GM12878 (cell line): ENCODE data around the gene MYCBP. TPM values are rescaled to one million over a fixed set of nuclear protein-coding genes. Genes with fewer than 3 reads are reported as not detected.

Source experiments
- ATAC-seq: fragments of 200-7000 bp; cut with Tn5 transposase; 3 replicates; pipeline ENCODE4 v1.9.1; 2020; ENCODE audit warnings: mild to moderate bottlenecking, moderate library complexity
- BruUV-seq: library from RNA; stranded (reverse); fragments of 400-500 nt; replicated peaks from 2 replicates; lab custom pipeline; 2021; lab: Mats Ljungman, UMichigan
- CTCF ChIA-PET: fragments of 300-600 bp; sonication (Branson Sonifier 250); formaldehyde crosslinking; extraction: SDS; loops from one replicate; lab custom pipeline; 2021; ENCODE audit warnings: inconsistent platforms; lab: Yijun Ruan, JAX
- POLR2A ChIA-PET: fragments of 350-600 bp; formaldehyde crosslinking; extraction: SDS; loops from one replicate; lab custom pipeline; 2021; ENCODE audit warnings: inconsistent platforms; lab: Charles Lee
- RAD21 ChIA-PET: fragments of 300-600 bp; sonication (Branson Sonifier 250); formaldehyde crosslinking; loops from one replicate; lab custom pipeline; 2023; ENCODE audit warnings: antibody characterized with exemption; ENCODE audit not compliant: unreplicated experiment; lab: Charles Lee
- SMC1A ChIA-PET: fragments of 300-600 bp; sonication (Branson Sonifier 250); formaldehyde crosslinking; loops from one replicate; lab custom pipeline; 2023; ENCODE audit not compliant: unreplicated experiment, uncharacterized antibody; lab: Charles Lee
- DNase-seq: peaks from one replicate; pipeline ENCODE4 v3.0.0-alpha.2; 2011; ENCODE audit warnings: low read depth, low spot score
- FAIRE-seq: peaks from 3 replicates; lab custom pipeline; 2011; peaks lifted over from hg19 to GRCh38; lab: Jason Lieb, UNC
- H2AFZ ChIP-seq: 2 replicates; pipeline ENCODE4 v1.6.0; 2011; ENCODE audit warnings: low read depth, low read length, control low read depth; ENCODE audit not compliant: control insufficient read depth
- H3K27ac ChIP-seq: 2 replicates; pipeline ENCODE4 v1.5.1; 2011; ENCODE audit warnings: control low read depth; ENCODE audit not compliant: control insufficient read depth, insufficient read depth
- H3K27me3 ChIP-seq, 2 experiments: replicated peaks in 1 of 2; 2 replicates each; pipeline versions ENCODE4 v1.6.0 to v1.6.1; 2011; ENCODE audit warnings: low read length in 1 of 2; ENCODE audit not compliant: control insufficient read depth in 2 of 2, insufficient read depth in 2 of 2
- H3K36me3 ChIP-seq, 2 experiments: 2 replicates each; pipeline ENCODE4 v1.5.1; 2011; ENCODE audit warnings: low read length in 1 of 2; ENCODE audit not compliant: control insufficient read depth in 2 of 2, insufficient read depth in 2 of 2
- H3K4me1 ChIP-seq: 2 replicates; pipeline ENCODE4 v1.6.1; 2011; ENCODE audit warnings: mild to moderate bottlenecking, low read length, moderate library complexity, mixed read lengths; ENCODE audit not compliant: control insufficient read depth, insufficient read depth
- H3K4me2 ChIP-seq: 2 replicates; pipeline ENCODE4 v1.6.0; 2011; ENCODE audit warnings: control low read depth; ENCODE audit not compliant: control insufficient read depth, insufficient read depth
- H3K4me3 ChIP-seq: fragments of 200-600 bp; sonication (generic); 2 replicates; pipeline ENCODE4 v1.5.1; 2016
- H3K79me2 ChIP-seq: 2 replicates; pipeline ENCODE4 v1.6.0; 2011; ENCODE audit warnings: low read length; ENCODE audit not compliant: control insufficient read depth, insufficient read depth
- H3K9ac ChIP-seq: 2 replicates; pipeline ENCODE4 v1.8.0; 2011; ENCODE audit warnings: low read length, control low read depth, mixed read lengths; ENCODE audit not compliant: control insufficient read depth, insufficient read depth
- H3K9me3 ChIP-seq: replicated peaks from 3 replicates; pipeline ENCODE4 v1.5.1; 2011; ENCODE audit warnings: mild to moderate bottlenecking, low read length; ENCODE audit not compliant: control insufficient read depth, insufficient read depth
- H4K20me1 ChIP-seq: 2 replicates; pipeline ENCODE4 v1.6.0; 2011; ENCODE audit not compliant: control insufficient read depth, insufficient read depth
- BACH1 ChIP-seq: fragments of 450-650 bp; IDR thresholded peaks from 2 replicates; pipeline ENCODE4 v1.6.1; 2017; ENCODE audit warnings: mild to moderate bottlenecking, borderline replicate concordance
- CBX3 ChIP-seq: fragments of 200-600 bp; sonication (generic); IDR thresholded peaks from 2 replicates; pipeline ENCODE4 v1.6.1; 2016; ENCODE audit warnings: low read depth, borderline replicate concordance
- CEBPB ChIP-seq, 2 experiments: fragments of 150-350 bp in 1 of 2; IDR thresholded peaks; 2 replicates each; pipeline ENCODE4 v1.6.1; 2012 to 2014; ENCODE audit warnings: low read depth in 2 of 2, low read length in 2 of 2, borderline replicate concordance in 1 of 2, inconsistent platforms in 1 of 2
- CHD4 ChIP-seq: fragments of 200-600 bp; sonication (generic); IDR thresholded peaks from 2 replicates; pipeline ENCODE4 v1.6.1; 2016; ENCODE audit warnings: mild to moderate bottlenecking
- EZH2 ChIP-seq: IDR thresholded peaks from 2 replicates; pipeline ENCODE4 v1.6.1; 2012; ENCODE audit warnings: low read depth, mild to moderate bottlenecking, control low read depth, inconsistent platforms, low read length, borderline replicate concordance; ENCODE audit not compliant: control insufficient read depth
- HDGF ChIP-seq: fragments of 450-650 bp; IDR thresholded peaks from 2 replicates; pipeline ENCODE4 v1.6.1; 2016; ENCODE audit warnings: antibody characterized with exemption
- JUND ChIP-seq: IDR thresholded peaks from 2 replicates; pipeline ENCODE4 v1.6.1; 2012; ENCODE audit warnings: low read depth, mild to moderate bottlenecking, low read length, improper control_type of control experiment, moderate library complexity
- MYB ChIP-seq: fragments of 150-350 bp; IDR thresholded peaks from 2 replicates; pipeline ENCODE4 v1.6.1; 2014; ENCODE audit warnings: mild to moderate bottlenecking, low read depth, low read length, borderline replicate concordance
- NFXL1 ChIP-seq: fragments of 450-650 bp; IDR thresholded peaks from 2 replicates; pipeline ENCODE4 v1.6.1; 2017; ENCODE audit warnings: antibody characterized with exemption, mild to moderate bottlenecking, borderline replicate concordance
- NR2C1 ChIP-seq: fragments of 450-650 bp; IDR thresholded peaks from 2 replicates; pipeline ENCODE4 v1.6.1; 2017; ENCODE audit warnings: antibody characterized with exemption, mild to moderate bottlenecking, moderate library complexity
- NR2C2 ChIP-seq: IDR thresholded peaks from 2 replicates; pipeline ENCODE4 v1.6.1; 2011; ENCODE audit warnings: borderline replicate concordance, low read depth; ENCODE audit not compliant: control insufficient read depth, insufficient read length
- PKNOX1 ChIP-seq: fragments of 450-650 bp; IDR thresholded peaks from 2 replicates; pipeline ENCODE4 v1.6.1; 2016; ENCODE audit warnings: mild to moderate bottlenecking
- RB1 ChIP-seq: fragments of 450-650 bp; formaldehyde crosslinking; IDR thresholded peaks from 2 replicates; pipeline ENCODE4 v1.6.1; 2017; ENCODE audit warnings: mild to moderate bottlenecking, borderline replicate concordance
- RCOR1 ChIP-seq: conservative IDR thresholded peaks from 2 replicates; pipeline ENCODE4 v1.6.1; 2012; ENCODE audit warnings: low read depth, low read length, improper control_type of control experiment
- ZNF384 ChIP-seq: IDR thresholded peaks from 2 replicates; pipeline ENCODE4 v1.6.1; 2012; ENCODE audit warnings: low read depth, mild to moderate bottlenecking, low read length, improper control_type of control experiment, borderline replicate concordance
- ZZZ3 ChIP-seq: IDR thresholded peaks from 2 replicates; pipeline ENCODE4 v1.6.1; 2011; ENCODE audit warnings: low read depth; ENCODE audit not compliant: control insufficient read depth, insufficient read length
- WGBS: methylation state at CpG from one replicate; pipeline ENCODE4 v1.1.6; 2016; ENCODE audit warnings: low lambda C conversion rate; ENCODE audit not compliant: insufficient replicate concordance, insufficient coverage; ENCODE audit errors: missing lambda C conversion rate; 5-methylcytosine and 5-hydroxymethylcytosine counted together
- in situ Hi-C: fragments of 300-500 bp; cut with MboI; formaldehyde crosslinking; loops from 9 replicates; pipeline ENCODE4 v1.14.3; 2018; ENCODE audit warnings: mixed read lengths
- intact Hi-C: fragments of 100-400 bp; cut with micrococcal nuclease; formaldehyde crosslinking; loops from one replicate; pipeline ENCODE4 v1.14.2; 2022; ENCODE audit not compliant: unreplicated experiment
- polyA plus RNA-seq, 11 experiments: library from polyadenylated mRNA; depleted of rRNA in 4 of 11; unstranded in 6 of 11; stranded (reverse) in 5 of 11; fragments of >200 nt; fragmentation: Nextera tagmentation in 4 of 11; fragmentation: Illumina TruSeq in 1 of 11; extraction: Ambion mirVana in 4 of 11; extraction: Trizol in 1 of 11; gene quantifications; 1 replicate in 1 of 11; 2 replicates in 10 of 11; pipeline versions ENCODE4 v1.2.1 to v1.2.3, GENCODE V29; 2011 to 2016; ENCODE audit warnings: inconsistent platforms in 2 of 11, missing spikeins in 2 of 11, low read depth in 1 of 11
- total RNA-seq, 4 experiments: library from RNA; depleted of rRNA in 3 of 4; stranded (reverse); fragments of >200 nt in 3 of 4; fragmentation: Illumina TruSeq in 1 of 4; extraction: Trizol in 1 of 4; gene quantifications; 2 replicates each; pipeline versions ENCODE4 v1.2.1 to v1.2.3, GENCODE V29; 2013 to 2021
- TF ChIP-seq, protein P1 (sequence below): fragments of 450-650 bp; IDR thresholded peaks from 2 replicates; pipeline ENCODE4 v1.6.1; 2017; ENCODE audit warnings: borderline replicate concordance
- TF ChIP-seq, protein P2 (sequence below): IDR thresholded peaks from 2 replicates; pipeline ENCODE4 v1.6.1; 2012; ENCODE audit warnings: improper control_type of control experiment, low read depth, low read length; ENCODE audit not compliant: insufficient replicate concordance

Gene MYCBP
- total and polyA plus RNA-seq, 10 of the 15 experiments (the other 5 are each of a cell fraction or from before 2014, with no cell fraction given), result 26.1 to 210 (median 43.1) TPM

- BruUV-seq, result no TSS peak
- Histone ChIP-seq H2AFZ (no peak overlapping the region), H3K4me3 (no peak overlapping the region), H3K27ac (no peak overlapping the region), H3K9me3 (no peaks in the 10 kb centered on the region; the same call in 1 of the 3 replicates), H3K4me1 (peaks cover 11% of the 10 kb centered on the region), H4K20me1 (no peaks in the 10 kb centered on the region), H3K9ac (no peak overlapping the region), H3K4me2 (no peak overlapping the region), H3K79me2 (no peaks in the 10 kb centered on the region), H3K27me3 (no peaks in the 10 kb centered on the region), H3K36me3 (no peaks in the 10 kb centered on the region)
- DNase-seq (no peak), FAIRE-seq (no peak), ATAC-seq (no peak)
- intact Hi-C loops, result no loop called here
- TF ChIP-seq PKNOX1 (no peak), CBX3 (no peak), NR2C1 (no peak), ZNF384 (no peak), CEBPB (IDR thresholded peaks at IDR 0.05; ENCODE audit: borderline replicate concordance in 1 of 2, low read depth in 2 of 2, low read length in 2 of 2) (no peak), ZZZ3 (no peak), RB1 (no peak), NR2C2 (no peak), RCOR1 (no peak), NFXL1 (no peak), EZH2 (no peak), BACH1 (no peak), CHD4 (no peak), HDGF (no peak), MYB (no peak), JUND (no peak)
- TF ChIP-seq, protein P1, sequence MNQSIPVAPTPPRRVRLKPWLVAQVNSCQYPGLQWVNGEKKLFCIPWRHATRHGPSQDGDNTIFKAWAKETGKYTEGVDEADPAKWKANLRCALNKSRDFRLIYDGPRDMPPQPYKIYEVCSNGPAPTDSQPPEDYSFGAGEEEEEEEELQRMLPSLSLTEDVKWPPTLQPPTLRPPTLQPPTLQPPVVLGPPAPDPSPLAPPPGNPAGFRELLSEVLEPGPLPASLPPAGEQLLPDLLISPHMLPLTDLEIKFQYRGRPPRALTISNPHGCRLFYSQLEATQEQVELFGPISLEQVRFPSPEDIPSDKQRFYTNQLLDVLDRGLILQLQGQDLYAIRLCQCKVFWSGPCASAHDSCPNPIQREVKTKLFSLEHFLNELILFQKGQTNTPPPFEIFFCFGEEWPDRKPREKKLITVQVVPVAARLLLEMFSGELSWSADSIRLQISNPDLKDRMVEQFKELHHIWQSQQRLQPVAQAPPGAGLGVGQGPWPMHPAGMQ, result no peak
- TF ChIP-seq, protein P2, sequence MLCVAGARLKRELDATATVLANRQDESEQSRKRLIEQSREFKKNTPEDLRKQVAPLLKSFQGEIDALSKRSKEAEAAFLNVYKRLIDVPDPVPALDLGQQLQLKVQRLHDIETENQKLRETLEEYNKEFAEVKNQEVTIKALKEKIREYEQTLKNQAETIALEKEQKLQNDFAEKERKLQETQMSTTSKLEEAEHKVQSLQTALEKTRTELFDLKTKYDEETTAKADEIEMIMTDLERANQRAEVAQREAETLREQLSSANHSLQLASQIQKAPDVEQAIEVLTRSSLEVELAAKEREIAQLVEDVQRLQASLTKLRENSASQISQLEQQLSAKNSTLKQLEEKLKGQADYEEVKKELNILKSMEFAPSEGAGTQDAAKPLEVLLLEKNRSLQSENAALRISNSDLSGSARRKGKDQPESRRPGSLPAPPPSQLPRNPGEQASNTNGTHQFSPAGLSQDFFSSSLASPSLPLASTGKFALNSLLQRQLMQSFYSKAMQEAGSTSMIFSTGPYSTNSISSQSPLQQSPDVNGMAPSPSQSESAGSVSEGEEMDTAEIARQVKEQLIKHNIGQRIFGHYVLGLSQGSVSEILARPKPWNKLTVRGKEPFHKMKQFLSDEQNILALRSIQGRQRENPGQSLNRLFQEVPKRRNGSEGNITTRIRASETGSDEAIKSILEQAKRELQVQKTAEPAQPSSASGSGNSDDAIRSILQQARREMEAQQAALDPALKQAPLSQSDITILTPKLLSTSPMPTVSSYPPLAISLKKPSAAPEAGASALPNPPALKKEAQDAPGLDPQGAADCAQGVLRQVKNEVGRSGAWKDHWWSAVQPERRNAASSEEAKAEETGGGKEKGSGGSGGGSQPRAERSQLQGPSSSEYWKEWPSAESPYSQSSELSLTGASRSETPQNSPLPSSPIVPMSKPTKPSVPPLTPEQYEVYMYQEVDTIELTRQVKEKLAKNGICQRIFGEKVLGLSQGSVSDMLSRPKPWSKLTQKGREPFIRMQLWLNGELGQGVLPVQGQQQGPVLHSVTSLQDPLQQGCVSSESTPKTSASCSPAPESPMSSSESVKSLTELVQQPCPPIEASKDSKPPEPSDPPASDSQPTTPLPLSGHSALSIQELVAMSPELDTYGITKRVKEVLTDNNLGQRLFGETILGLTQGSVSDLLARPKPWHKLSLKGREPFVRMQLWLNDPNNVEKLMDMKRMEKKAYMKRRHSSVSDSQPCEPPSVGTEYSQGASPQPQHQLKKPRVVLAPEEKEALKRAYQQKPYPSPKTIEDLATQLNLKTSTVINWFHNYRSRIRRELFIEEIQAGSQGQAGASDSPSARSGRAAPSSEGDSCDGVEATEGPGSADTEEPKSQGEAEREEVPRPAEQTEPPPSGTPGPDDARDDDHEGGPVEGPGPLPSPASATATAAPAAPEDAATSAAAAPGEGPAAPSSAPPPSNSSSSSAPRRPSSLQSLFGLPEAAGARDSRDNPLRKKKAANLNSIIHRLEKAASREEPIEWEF, result no peak
- ChIA-PET SMC1A (interaction anchor here (1.7 kb wide), 1 partner anchor 784 kb away, joined by 5 read pairs; no protein-coding TSS in a partner anchor), POLR2A (no interaction called here), CTCF (interaction anchor here (1.1 to 1.5 kb wide), 2 partner anchors 9 to 19 kb away, joined by 3 to 5 read pairs; no protein-coding TSS in a partner anchor), RAD21 (no interaction called here)
- WGBS, result 66% methylated on average over 7 of the region's 7 CpGs
- in situ Hi-C loops, result no loop called here
These were observed 58.6 kb downstream of the MYCBP start for GRCh38 chr1:38814444-38814983.
